A549 (cell line): ENCODE measurements around the gene ZNF180. TPM values are rescaled to one million over a fixed set of nuclear protein-coding genes. Genes with fewer than 3 reads are reported as not detected.
A peak's percentile ranks its signal among the peaks of the same experiment; 100 is the strongest.

Source experiments
- ATAC-seq, 2 experiments: fragments of 200-7000 bp in 1 of 2; fragments of >200 bp in 1 of 2; cut with Nextera tagmentation in 1 of 2; cut with Tn5 transposase in 1 of 2; 3 replicates each; pipeline versions ENCODE4 v1.8.0 to v1.9.1; 2018 to 2020; ENCODE audit warnings: mild to moderate bottlenecking in 1 of 2, moderate library complexity in 1 of 2
- CTCF ChIA-PET: fragments of 300-600 bp; sonication (Branson Sonifier 250); formaldehyde crosslinking; extraction: SDS; loops from one replicate; lab custom pipeline; 2021; ENCODE audit warnings: antibody characterized with exemption, inconsistent platforms; lab: Yijun Ruan, JAX
- POLR2A ChIA-PET: fragments of 350-600 bp; formaldehyde crosslinking; extraction: SDS; loops from one replicate; lab custom pipeline; 2021; ENCODE audit warnings: antibody characterized with exemption, inconsistent platforms; lab: Yijun Ruan, JAX
- DNase-seq, 2 experiments: peaks; one replicate each; pipeline versions ENCODE4 v3.0.0 to v3.0.0-alpha.2; 2011 to 2016; ENCODE audit warnings: low read depth in 1 of 2, low spot score in 1 of 2
- FAIRE-seq: peaks from 2 replicates; lab custom pipeline; 2011; peaks lifted over from hg19 to GRCh38; lab: Jason Lieb, UNC
- H3K27ac ChIP-seq, 2 experiments: fragments of >200 bp; sonication (Bioruptor Twin); formaldehyde crosslinking; 3 replicates each; pipeline ENCODE4 v1.5.1; 2016 to 2017
- H3K4me1 ChIP-seq: fragments of >200 bp; sonication (Bioruptor Twin); formaldehyde crosslinking; 3 replicates; pipeline ENCODE4 v1.6.1; 2016
- H3K4me2 ChIP-seq: fragments of >200 bp; sonication (Bioruptor Twin); formaldehyde crosslinking; 3 replicates; pipeline ENCODE4 v1.6.1; 2016
- H3K4me3 ChIP-seq: fragments of >200 bp; sonication (Bioruptor Twin); formaldehyde crosslinking; 3 replicates; pipeline ENCODE4 v1.5.1; 2016
- H3K9me3 ChIP-seq: fragments of >200 bp; sonication (Bioruptor Twin); formaldehyde crosslinking; 3 replicates; pipeline ENCODE4 v1.6.1; 2016
- BCL3 ChIP-seq: fragments of >200 bp; sonication (Bioruptor Twin); formaldehyde crosslinking; IDR thresholded peaks from 3 replicates; pipeline ENCODE4 v1.6.1; 2016
- CHD2 ChIP-seq: fragments of 150-350 bp; IDR thresholded peaks from 2 replicates; pipeline ENCODE4 v1.6.1; 2014; ENCODE audit warnings: low read length; ENCODE audit not compliant: partially characterized antibody
- EHF ChIP-seq: fragments of 250-450 bp; sonication (Bioruptor Pico); IDR thresholded peaks from 2 replicates; pipeline ENCODE4 v1.5.0; 2020; ENCODE audit warnings: mild to moderate bottlenecking
- FOSB ChIP-seq: fragments of 250-450 bp; sonication (Bioruptor Pico); IDR thresholded peaks from 2 replicates; pipeline ENCODE4 v1.5.0; 2020; ENCODE audit warnings: mild to moderate bottlenecking, moderate library complexity
- FOXS1 ChIP-seq: fragments of 250-450 bp; sonication (Bioruptor Pico); IDR thresholded peaks from 2 replicates; pipeline ENCODE4 v1.5.0; 2020; ENCODE audit warnings: mild to moderate bottlenecking, moderate library complexity
- HDAC2 ChIP-seq: fragments of 200-600 bp; sonication (generic); IDR thresholded peaks from 2 replicates; pipeline ENCODE4 v1.6.1; 2016
- HEYL ChIP-seq: fragments of 250-450 bp; sonication (Bioruptor Pico); IDR thresholded peaks from 2 replicates; pipeline ENCODE4 v1.8.0; 2021; ENCODE audit warnings: mild to moderate bottlenecking, moderate library complexity
- HOXB13 ChIP-seq: fragments of 250-450 bp; sonication (Bioruptor Pico); IDR thresholded peaks from 2 replicates; pipeline ENCODE4 v1.5.0; 2020; ENCODE audit warnings: low read depth, mild to moderate bottlenecking, moderate library complexity
- HOXB5 ChIP-seq: fragments of 250-450 bp; sonication (Bioruptor Pico); IDR thresholded peaks from 2 replicates; pipeline ENCODE4 v1.5.0; 2020; ENCODE audit warnings: mild to moderate bottlenecking, moderate library complexity
- JUN ChIP-seq, 2 experiments: fragments of >200 bp; sonication (Bioruptor Twin); formaldehyde crosslinking; IDR thresholded peaks; 2 replicates in 1 of 2; 3 replicates in 1 of 2; pipeline ENCODE4 v1.6.1; 2016 to 2017
- MAX ChIP-seq: IDR thresholded peaks from 2 replicates; pipeline ENCODE4 v1.6.1; 2012
- MYC ChIP-seq: IDR thresholded peaks from 2 replicates; pipeline ENCODE4 v1.6.1; 2012; ENCODE audit warnings: mild to moderate bottlenecking, inconsistent platforms, low read length, improper control_type of control experiment, borderline replicate concordance
- PBX3 ChIP-seq: IDR thresholded peaks from 2 replicates; pipeline ENCODE4 v1.6.1; 2012
- PHF8 ChIP-seq: fragments of 200-600 bp; sonication (generic); IDR thresholded peaks from 2 replicates; pipeline ENCODE4 v1.6.1; 2016; ENCODE audit warnings: low read depth, mild to moderate bottlenecking, antibody characterized with exemption, moderate library complexity, borderline replicate concordance
- POLR2AphosphoS2 ChIP-seq: conservative IDR thresholded peaks from 2 replicates; pipeline ENCODE4 v1.6.1; 2012; ENCODE audit warnings: low read length, improper control_type of control experiment, inconsistent platforms
- RARB ChIP-seq: fragments of 250-450 bp; sonication (Bioruptor Pico); IDR thresholded peaks from 2 replicates; pipeline ENCODE4 v1.8.0; 2021; ENCODE audit warnings: mild to moderate bottlenecking, moderate library complexity
- RCOR1 ChIP-seq: fragments of 150-350 bp; IDR thresholded peaks from 2 replicates; pipeline ENCODE4 v1.6.1; 2014; ENCODE audit warnings: antibody characterized with exemption, low read length, low read depth
- RFX5 ChIP-seq: fragments of 450-650 bp; IDR thresholded peaks from 2 replicates; pipeline ENCODE4 v1.7.1; 2014; ENCODE audit warnings: antibody characterized with exemption, mild to moderate bottlenecking, moderate library complexity
- SMC3 ChIP-seq: fragments of >200 bp; sonication (Bioruptor Twin); formaldehyde crosslinking; IDR thresholded peaks from 3 replicates; pipeline ENCODE4 v1.6.1; 2018; ENCODE audit warnings: inconsistent platforms
- ZNF302 ChIP-seq: fragments of 250-450 bp; sonication (Bioruptor Pico); IDR thresholded peaks from 2 replicates; pipeline ENCODE4 v1.9.0; 2021; ENCODE audit warnings: inconsistent platforms, mild to moderate bottlenecking, moderate library complexity
- ZSCAN20 ChIP-seq: fragments of 250-450 bp; sonication (Bioruptor Pico); IDR thresholded peaks from 2 replicates; pipeline ENCODE4 v1.8.0; 2022; ENCODE audit warnings: mild to moderate bottlenecking, moderate library complexity
- WGBS: methylation state at CpG from one replicate; pipeline ENCODE4 v1.1.6; 2017; ENCODE audit errors: missing lambda C conversion rate; 5-methylcytosine and 5-hydroxymethylcytosine counted together
- polyA plus RNA-seq, 4 experiments: library from polyadenylated mRNA; depleted of rRNA in 3 of 4; stranded (reverse); fragments of >200 nt; fragmentation: RNase III in 1 of 4; extraction: RNeasy Plus Mini Kit Qiagen cat#74134 plus additional on column Dnase treatment in 1 of 4; gene quantifications; 2 replicates in 3 of 4; 3 replicates in 1 of 4; pipeline ENCODE4 v1.2.3, GENCODE V29; 2011 to 2017
- TF ChIP-seq, protein P1 (sequence below): fragments of >200 bp; sonication (Bioruptor Twin); formaldehyde crosslinking; IDR thresholded peaks from 2 replicates; pipeline ENCODE4 v1.6.1; 2016
- TF ChIP-seq, protein P2 (sequence below): fragments of 250-450 bp; sonication (Bioruptor Pico); IDR thresholded peaks from 2 replicates; pipeline ENCODE4 v1.5.0; 2021; ENCODE audit warnings: mild to moderate bottlenecking, moderate library complexity, borderline replicate concordance
- TF ChIP-seq, protein P3 (sequence below): IDR thresholded peaks from 2 replicates; pipeline ENCODE4 v1.6.1; 2012; ENCODE audit warnings: low read depth, borderline replicate concordance

The ZNF180 gene
- polyA plus RNA-seq, 2 of the 4 experiments (the other 2 are of a cell fraction) = 4.1 to 8.1 TPM

DNA sequence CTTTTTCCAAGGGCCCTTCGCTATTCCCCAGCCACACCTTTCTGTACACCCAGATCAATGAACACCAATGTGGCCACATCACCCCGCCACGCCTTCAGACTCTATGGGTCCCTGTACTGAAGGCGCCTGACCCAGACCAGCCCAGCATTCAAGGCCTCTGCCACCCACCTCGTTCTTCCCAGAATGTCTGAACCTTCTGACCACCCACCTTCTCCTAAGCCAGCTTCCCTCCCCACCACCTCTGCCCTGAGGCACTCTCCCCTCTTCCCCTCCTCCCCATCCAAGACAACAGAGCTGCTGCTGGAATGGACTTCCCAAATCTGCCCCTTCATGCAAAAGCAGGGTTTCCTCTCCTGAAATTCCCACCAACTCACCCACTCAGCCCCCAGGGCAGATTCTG, 32.5 kb upstream of the ZNF180 start (continued):
- TF ChIP-seq BCL3 = no peak
- TF ChIP-seq PHF8 = no peak
- TF ChIP-seq, all 56 proteins: peak for 0

DNA sequence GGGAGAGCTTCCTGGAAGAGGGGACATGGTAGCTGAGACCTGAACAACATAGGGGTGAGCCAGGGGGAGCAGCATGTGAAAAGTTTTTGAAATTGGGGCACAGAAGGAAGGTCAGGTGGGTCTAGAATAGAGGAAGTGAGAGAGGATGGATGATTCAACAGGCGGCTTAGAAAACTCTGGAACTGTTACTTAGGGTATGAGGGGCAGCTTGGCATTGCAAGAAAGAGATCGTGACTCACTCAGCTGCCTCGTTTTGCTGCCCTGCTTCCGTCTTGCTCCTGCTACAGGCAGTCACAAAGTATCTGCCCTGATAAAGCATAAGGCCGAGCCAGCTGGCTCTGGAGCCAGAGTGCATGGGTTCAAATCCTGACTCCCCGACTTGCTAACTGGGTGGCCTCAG, 30.5 kb upstream of the ZNF180 start:
- FAIRE-seq = no peak
- CTCF ChIA-PET = interaction anchor here (0.8 to 2.3 kb wide), 4 partner anchors 10 to 159 kb away, joined by 3 to 7 read pairs (median 4); no protein-coding TSS in a partner anchor
- no peak for DNase-seq

DNA sequence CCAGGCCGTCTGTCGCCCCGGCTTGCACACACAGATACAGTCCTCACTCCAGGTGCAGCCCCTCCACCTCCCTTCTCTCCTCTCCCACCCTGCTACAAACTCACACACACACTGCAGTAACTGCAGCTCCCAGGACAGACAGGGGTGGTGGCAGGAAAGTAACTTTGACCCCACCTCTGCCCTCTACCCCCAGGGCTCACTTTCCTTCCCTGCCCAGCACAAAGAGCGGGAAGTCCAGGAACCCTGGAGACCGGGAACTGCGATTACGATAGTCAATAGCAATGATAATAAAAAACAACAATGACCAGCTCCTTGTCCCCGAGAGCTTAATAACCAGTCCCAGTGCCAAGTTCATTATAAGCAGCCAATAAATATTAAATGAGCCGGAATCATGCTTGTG, 29.2 kb upstream of the ZNF180 start, which contains the start of gene CEACAM20:
CEACAM20 (minus strand) TSS at position 140 of the 400 bp plus-strand sequence. CDS start 166 bp downstream, outside the sequence.
- no peak for DNase-seq

More for the DNA sequence above, 30.5 kb upstream of the ZNF180 start:
- Histone ChIP-seq H3K4me3 (no peak overlapping the region), H3K4me1 (no peaks in the 10 kb centered on the region), H3K4me2 (no peak overlapping the region), H3K9me3 (peaks cover 7% of the 10 kb centered on the region; the same call in 2 of the 3 replicates), H3K27ac (no peak overlapping the region)
- ATAC-seq = peak; percentile 20 to 25; a peak in 3 of 6 replicates
- no peak for TF ChIP-seq EHF (CRISPR knock-in tag)
- TF ChIP-seq PBX3 = no peak
- no peak for TF ChIP-seq JUN (IDR thresholded peaks at IDR 0.05)
- TF ChIP-seq RFX5 = no peak
- TF ChIP-seq CHD2 = no peak
- TF ChIP-seq PHF8 = no peak
- no peak for TF ChIP-seq RARB
- 38% methylated on average over 6 of the region's 6 CpGs for WGBS
- POLR2A ChIA-PET = no interaction called here

DNA sequence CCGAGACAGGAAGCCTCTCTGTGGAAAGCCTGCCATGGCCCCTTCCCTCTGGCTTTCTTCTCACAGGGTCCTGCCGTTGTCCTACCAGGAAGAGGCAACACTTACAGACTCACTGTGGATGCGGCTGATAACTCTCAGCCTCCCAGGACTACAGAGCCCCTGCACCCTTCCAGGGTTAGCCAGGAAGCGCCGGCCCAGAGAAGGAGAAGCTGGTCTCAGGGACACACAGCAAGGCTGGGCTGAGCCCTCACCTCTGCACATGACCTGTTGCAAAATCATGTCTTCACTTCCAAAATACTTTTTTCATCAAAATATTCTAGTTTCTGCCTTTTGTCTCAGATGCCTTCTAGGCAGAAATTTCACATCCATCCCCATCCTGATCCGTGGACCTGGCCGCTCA, 27.2 kb upstream of the ZNF180 start:
- ChIA-PET CTCF (interaction anchor here (2.3 kb wide), 1 partner anchor 22 kb away, joined by 6 read pairs; no protein-coding TSS in a partner anchor), POLR2A (no interaction called here)
- no peak overlapping the region for H3K4me2 ChIP-seq
- no peak for TF ChIP-seq EHF (CRISPR knock-in tag)
- no peak for TF ChIP-seq ZNF302 (CRISPR knock-in tag)
- TF ChIP-seq, protein P1, sequence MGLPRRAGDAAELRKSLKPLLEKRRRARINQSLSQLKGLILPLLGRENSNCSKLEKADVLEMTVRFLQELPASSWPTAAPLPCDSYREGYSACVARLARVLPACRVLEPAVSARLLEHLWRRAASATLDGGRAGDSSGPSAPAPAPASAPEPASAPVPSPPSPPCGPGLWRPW = no peak
- TF ChIP-seq, protein P2, sequence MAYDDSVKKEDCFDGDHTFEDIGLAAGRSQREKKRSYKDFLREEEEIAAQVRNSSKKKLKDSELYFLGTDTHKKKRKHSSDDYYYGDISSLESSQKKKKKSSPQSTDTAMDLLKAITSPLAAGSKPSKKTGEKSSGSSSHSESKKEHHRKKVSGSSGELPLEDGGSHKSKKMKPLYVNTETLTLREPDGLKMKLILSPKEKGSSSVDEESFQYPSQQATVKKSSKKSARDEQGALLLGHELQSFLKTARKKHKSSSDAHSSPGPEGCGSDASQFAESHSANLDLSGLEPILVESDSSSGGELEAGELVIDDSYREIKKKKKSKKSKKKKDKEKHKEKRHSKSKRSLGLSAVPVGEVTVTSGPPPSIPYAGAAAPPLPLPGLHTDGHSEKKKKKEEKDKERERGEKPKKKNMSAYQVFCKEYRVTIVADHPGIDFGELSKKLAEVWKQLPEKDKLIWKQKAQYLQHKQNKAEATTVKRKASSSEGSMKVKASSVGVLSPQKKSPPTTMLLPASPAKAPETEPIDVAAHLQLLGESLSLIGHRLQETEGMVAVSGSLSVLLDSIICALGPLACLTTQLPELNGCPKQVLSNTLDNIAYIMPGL (CRISPR knock-in tag) = no peak
- no peak for TF ChIP-seq POLR2AphosphoS2
- TF ChIP-seq PBX3 = no peak
- TF ChIP-seq, protein P3, sequence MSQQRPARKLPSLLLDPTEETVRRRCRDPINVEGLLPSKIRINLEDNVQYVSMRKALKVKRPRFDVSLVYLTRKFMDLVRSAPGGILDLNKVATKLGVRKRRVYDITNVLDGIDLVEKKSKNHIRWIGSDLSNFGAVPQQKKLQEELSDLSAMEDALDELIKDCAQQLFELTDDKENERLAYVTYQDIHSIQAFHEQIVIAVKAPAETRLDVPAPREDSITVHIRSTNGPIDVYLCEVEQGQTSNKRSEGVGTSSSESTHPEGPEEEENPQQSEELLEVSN = no peak
- no peak for TF ChIP-seq ZSCAN20 (CRISPR knock-in tag)
- ATAC-seq (no peak), DNase-seq (no peak), FAIRE-seq (no peak)
- H3K9me3 ChIP-seq = peaks cover 12% of the 10 kb centered on the region; the same call in 2 of the 3 replicates
- no peaks in the 10 kb centered on the region for H3K4me1 ChIP-seq
- no peak overlapping the region for H3K4me3 ChIP-seq
- 54% methylated on average over 7 of the region's 7 CpGs for WGBS
- H3K27ac ChIP-seq = no peak overlapping the region

More for the DNA sequence above, 29.2 kb upstream of the ZNF180 start, which contains the start of gene CEACAM20:
- Histone ChIP-seq H3K4me2 (no peak within 1 kb of the TSS), H3K9me3 (peaks cover 11% of the 10 kb centered on the region; the same call in 2 of the 3 replicates), H3K4me1 (no peaks in the 10 kb centered on the region), H3K4me3 (no peak within 1 kb of the TSS), H3K27ac (no peak within 1 kb of the TSS)
- WGBS = 73% methylated on average over 9 of the region's 9 CpGs
- ChIA-PET POLR2A (no interaction called here), CTCF (interaction anchor here (0.6 to 2.3 kb wide), 4 partner anchors 11 to 160 kb away, joined by 3 to 5 read pairs (median 4); no protein-coding TSS in a partner anchor)
- ATAC-seq = peak in 1 of 2 experiments; percentile 6; a peak in 1 of 6 replicates
- no peak for FAIRE-seq
- TF ChIP-seq HOXB13 (CRISPR knock-in tag) = no peak
- TF ChIP-seq FOSB (CRISPR knock-in tag) = no peak
- no peak for TF ChIP-seq MAX
- TF ChIP-seq HDAC2 = no peak
- no peak for TF ChIP-seq RCOR1
- TF ChIP-seq HOXB5 = no peak
- no peak for TF ChIP-seq MYC
- no peak for TF ChIP-seq ZNF302 (CRISPR knock-in tag)
- no peak for TF ChIP-seq ZSCAN20 (CRISPR knock-in tag)
- TF ChIP-seq HEYL (CRISPR knock-in tag) = no peak
- no peak for TF ChIP-seq BCL3
- TF ChIP-seq SMC3 = no peak
- no peak for TF ChIP-seq FOXS1 (CRISPR knock-in tag)
